Measurements from ENCODE around the gene SNRPA1.

DNA sequence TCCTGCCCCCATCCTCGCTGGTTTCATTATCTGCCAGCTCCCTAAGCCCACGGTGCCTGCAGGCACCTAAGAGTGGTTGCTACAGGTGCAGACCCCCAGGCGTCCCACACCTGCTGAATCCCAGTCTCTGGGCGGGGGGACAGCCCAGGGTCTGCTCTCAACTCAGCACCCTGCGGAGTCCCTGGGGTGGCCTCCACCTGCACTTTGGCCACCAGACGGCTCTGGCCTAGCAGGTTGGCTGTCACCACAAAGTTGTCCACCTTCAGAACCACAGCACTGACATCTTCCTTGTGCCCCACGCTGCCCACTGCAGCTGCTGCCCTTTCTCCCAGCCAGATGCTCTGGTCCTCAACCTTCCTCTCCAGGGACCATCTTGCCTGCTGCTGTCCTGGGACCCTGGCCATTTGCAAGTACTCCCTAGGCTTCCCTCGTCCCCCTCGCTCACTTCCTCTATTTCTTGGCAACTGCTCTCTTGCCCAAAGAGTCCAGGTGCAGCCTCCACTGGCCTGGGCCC, 34.9 kb upstream of the SNRPA1 start:
- TF ChIP-seq POLR2A (IDR thresholded peaks at IDR 0.05): no peak
- TF ChIP-seq, protein P1, sequence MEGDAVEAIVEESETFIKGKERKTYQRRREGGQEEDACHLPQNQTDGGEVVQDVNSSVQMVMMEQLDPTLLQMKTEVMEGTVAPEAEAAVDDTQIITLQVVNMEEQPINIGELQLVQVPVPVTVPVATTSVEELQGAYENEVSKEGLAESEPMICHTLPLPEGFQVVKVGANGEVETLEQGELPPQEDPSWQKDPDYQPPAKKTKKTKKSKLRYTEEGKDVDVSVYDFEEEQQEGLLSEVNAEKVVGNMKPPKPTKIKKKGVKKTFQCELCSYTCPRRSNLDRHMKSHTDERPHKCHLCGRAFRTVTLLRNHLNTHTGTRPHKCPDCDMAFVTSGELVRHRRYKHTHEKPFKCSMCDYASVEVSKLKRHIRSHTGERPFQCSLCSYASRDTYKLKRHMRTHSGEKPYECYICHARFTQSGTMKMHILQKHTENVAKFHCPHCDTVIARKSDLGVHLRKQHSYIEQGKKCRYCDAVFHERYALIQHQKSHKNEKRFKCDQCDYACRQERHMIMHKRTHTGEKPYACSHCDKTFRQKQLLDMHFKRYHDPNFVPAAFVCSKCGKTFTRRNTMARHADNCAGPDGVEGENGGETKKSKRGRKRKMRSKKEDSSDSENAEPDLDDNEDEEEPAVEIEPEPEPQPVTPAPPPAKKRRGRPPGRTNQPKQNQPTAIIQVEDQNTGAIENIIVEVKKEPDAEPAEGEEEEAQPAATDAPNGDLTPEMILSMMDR (IDR thresholded peaks at IDR 0.05): no peak
